Calu3 (cell line): ENCODE results near the gene FLT3. TPM values are rescaled to one million over a fixed set of nuclear protein-coding genes. Genes with fewer than 3 reads are reported as not detected.

Source experiments
- BruUV-seq: library from RNA; stranded (reverse); fragments of 400-500 nt; replicated peaks from 2 replicates; lab custom pipeline; 2021; lab: Mats Ljungman, UMichigan
- CTCF ChIA-PET: fragments of 300-600 bp; sonication (Branson Sonifier 250); formaldehyde crosslinking; loops from one replicate; lab custom pipeline; 2022; ENCODE audit warnings: antibody characterized with exemption; lab: Charles Lee
- DNase-seq: peaks from one replicate; pipeline ENCODE4 v3.0.0; 2022
- H3K27ac Mint-ChIP-seq: one replicate; pipeline ENCODE4 v1.8.0; 2022; ENCODE audit warnings: mixed read lengths; ENCODE audit not compliant: unreplicated experiment
- H3K27me3 Mint-ChIP-seq: one replicate; pipeline ENCODE4 v1.8.0; 2022; ENCODE audit warnings: mixed read lengths; ENCODE audit not compliant: unreplicated experiment
- H3K36me3 Mint-ChIP-seq: one replicate; pipeline ENCODE4 v1.8.0; 2022; ENCODE audit warnings: mild to moderate bottlenecking, moderate library complexity, mixed read lengths; ENCODE audit not compliant: insufficient read depth, unreplicated experiment
- H3K4me1 Mint-ChIP-seq: one replicate; pipeline ENCODE4 v1.8.0; 2022; ENCODE audit warnings: mild to moderate bottlenecking, low read depth, mixed read lengths; ENCODE audit not compliant: unreplicated experiment
- H3K4me3 Mint-ChIP-seq: one replicate; pipeline ENCODE4 v1.8.0; 2022; ENCODE audit warnings: mild to moderate bottlenecking, low read depth, moderate library complexity, mixed read lengths; ENCODE audit not compliant: unreplicated experiment
- H3K9me3 Mint-ChIP-seq: one replicate; pipeline ENCODE4 v1.8.0; 2022; ENCODE audit warnings: low read depth, mixed read lengths; ENCODE audit not compliant: unreplicated experiment
- CTCF ChIP-seq: fragments of 200-600 bp; IDR thresholded peaks from one replicate; pipeline ENCODE4 v1.8.0; 2022; ENCODE audit warnings: antibody characterized with exemption; ENCODE audit not compliant: unreplicated experiment
- intact Hi-C: fragments of 100-400 bp; cut with micrococcal nuclease; formaldehyde crosslinking; loops from one replicate; pipeline ENCODE4 v1.10.0; 2022; ENCODE audit not compliant: unreplicated experiment
- total RNA-seq: library from RNA; stranded (reverse); gene quantifications from 2 replicates; pipeline ENCODE4 v1.2.3, GENCODE V29; 2022

FLT3 gene
- total RNA-seq, 1 experiment from 2014 or later, result not detected

- H3K27ac Mint-ChIP-seq, result no peak overlapping the region
- H3K36me3 Mint-ChIP-seq, result no peaks in the 10 kb centered on the region
- no peak for TF ChIP-seq CTCF
- CTCF ChIA-PET, result no interaction called here
- intact Hi-C loops, result no loop called here
- no TSS peak for BruUV-seq
- peaks cover 17% of the 10 kb centered on the region for H3K4me1 Mint-ChIP-seq
- peaks cover 59% of the 10 kb centered on the region for H3K27me3 Mint-ChIP-seq
- H3K9me3 Mint-ChIP-seq, result no peaks in the 10 kb centered on the region
- no peak for DNase-seq
- no peak overlapping the region for H3K4me3 Mint-ChIP-seq
Measured at GRCh38 chr13:27972478-27972820, 127.9 kb downstream of the FLT3 start.

- CTCF ChIA-PET, result no interaction called here
- Mint-ChIP-seq H3K4me1 (peaks cover 17% of the 10 kb centered on the region), H3K36me3 (no peaks in the 10 kb centered on the region), H3K9me3 (no peaks in the 10 kb centered on the region), H3K4me3 (no peak overlapping the region), H3K27ac (no peak overlapping the region), H3K27me3 (peaks cover 59% of the 10 kb centered on the region)
- TF ChIP-seq CTCF, result no peak
- no TSS peak for BruUV-seq
- DNase-seq, result no peak
- intact Hi-C loops, result no loop called here
Measured at GRCh38 chr13:27971776-27972477, 128.4 kb downstream of the FLT3 start.

- no peak overlapping the region for H3K4me3 Mint-ChIP-seq
- H3K4me1 Mint-ChIP-seq, result peaks cover 17% of the 10 kb centered on the region
- TF ChIP-seq CTCF, result no peak
- no peaks in the 10 kb centered on the region for H3K9me3 Mint-ChIP-seq
- H3K27ac Mint-ChIP-seq, result no peak overlapping the region
- CTCF ChIA-PET, result no interaction called here
- no peak for DNase-seq
- intact Hi-C loops, result no loop called here
- H3K36me3 Mint-ChIP-seq, result no peaks in the 10 kb centered on the region
- H3K27me3 Mint-ChIP-seq, result peaks cover 63% of the 10 kb centered on the region
- BruUV-seq, result no TSS peak
Measured at GRCh38 chr13:27971236-27971645, 129.1 kb downstream of the FLT3 start.

GRCh38 chr13:27970382-27971235 lies 129.8 kb downstream of the FLT3 start:
- Mint-ChIP-seq H3K36me3 (no peaks in the 10 kb centered on the region), H3K27ac (no peak overlapping the region), H3K27me3 (peaks cover 70% of the 10 kb centered on the region), H3K4me1 (peaks cover 17% of the 10 kb centered on the region), H3K9me3 (no peaks in the 10 kb centered on the region), H3K4me3 (no peak overlapping the region)
- TF ChIP-seq CTCF, result no peak
- intact Hi-C loops, result no loop called here
- BruUV-seq, result no TSS peak
- no peak for DNase-seq
- CTCF ChIA-PET, result no interaction called here
